ENCODE results near the gene PLOD3. TPM values are rescaled to one million over a fixed set of nuclear protein-coding genes. Genes with fewer than 3 reads are reported as not detected.

The PLOD3 gene
- total and polyA plus RNA-seq, 2 donors (not counting 3 experiments of a cell fraction or from before 2014, with no cell fraction given): 143 to 170 TPM

DNA sequence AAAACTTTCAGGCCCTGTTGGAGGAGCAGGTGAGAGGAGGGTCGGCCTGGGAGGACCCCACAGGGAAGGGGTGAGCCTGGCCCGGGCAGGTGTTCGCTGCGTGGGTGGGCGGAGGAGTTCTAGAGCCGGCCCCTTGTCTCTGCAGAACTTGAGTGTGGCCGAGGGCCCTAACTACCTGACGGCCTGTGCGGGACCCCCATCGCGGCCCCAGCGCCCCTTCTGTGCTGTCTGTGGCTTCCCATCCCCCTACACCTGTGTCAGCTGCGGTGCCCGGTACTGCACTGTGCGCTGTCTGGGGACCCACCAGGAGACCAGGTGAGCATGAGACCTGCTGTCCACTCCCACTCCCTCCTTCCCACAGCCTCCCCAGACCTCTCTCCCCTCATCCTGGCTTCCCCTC, 6.1 kb upstream of the PLOD3 start:
- H3K9me1 ChIP-seq (replicated peaks; ENCODE audit: control insufficient read depth, extremely low read depth, insufficient read depth, low read length): no peaks in the 10 kb centered on the region
- H3K9me3 ChIP-seq (replicated peaks; ENCODE audit: control insufficient read depth, insufficient read depth, low read length): no peaks in the 10 kb centered on the region
- FAIRE-seq: no peak
- peaks cover 2 to 8% of the 10 kb centered on the region in 2 experiments for H3K36me3 ChIP-seq (ENCODE audit: control insufficient read depth in 2 of 2, extremely low read depth in 1 of 2, insufficient read depth in 2 of 2, low read length in 2 of 2)
- no peak for TF ChIP-seq GATA2 (IDR thresholded peaks at IDR 0.05; ENCODE audit: insufficient read depth, insufficient read length, low read depth, low read length)
- no peak for TF ChIP-seq JUN (IDR thresholded peaks at IDR 0.05; ENCODE audit: borderline replicate concordance, insufficient read depth, insufficient read length, low read depth)
- TF ChIP-seq, protein P1, sequence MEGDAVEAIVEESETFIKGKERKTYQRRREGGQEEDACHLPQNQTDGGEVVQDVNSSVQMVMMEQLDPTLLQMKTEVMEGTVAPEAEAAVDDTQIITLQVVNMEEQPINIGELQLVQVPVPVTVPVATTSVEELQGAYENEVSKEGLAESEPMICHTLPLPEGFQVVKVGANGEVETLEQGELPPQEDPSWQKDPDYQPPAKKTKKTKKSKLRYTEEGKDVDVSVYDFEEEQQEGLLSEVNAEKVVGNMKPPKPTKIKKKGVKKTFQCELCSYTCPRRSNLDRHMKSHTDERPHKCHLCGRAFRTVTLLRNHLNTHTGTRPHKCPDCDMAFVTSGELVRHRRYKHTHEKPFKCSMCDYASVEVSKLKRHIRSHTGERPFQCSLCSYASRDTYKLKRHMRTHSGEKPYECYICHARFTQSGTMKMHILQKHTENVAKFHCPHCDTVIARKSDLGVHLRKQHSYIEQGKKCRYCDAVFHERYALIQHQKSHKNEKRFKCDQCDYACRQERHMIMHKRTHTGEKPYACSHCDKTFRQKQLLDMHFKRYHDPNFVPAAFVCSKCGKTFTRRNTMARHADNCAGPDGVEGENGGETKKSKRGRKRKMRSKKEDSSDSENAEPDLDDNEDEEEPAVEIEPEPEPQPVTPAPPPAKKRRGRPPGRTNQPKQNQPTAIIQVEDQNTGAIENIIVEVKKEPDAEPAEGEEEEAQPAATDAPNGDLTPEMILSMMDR (IDR thresholded peaks at IDR 0.05; ENCODE audit: extremely low read depth in 1 of 2, insufficient read depth in 1 of 2, low read depth in 1 of 2, low read length in 2 of 2): no peak
- TF ChIP-seq EZH2 (IDR thresholded peaks at IDR 0.05; ENCODE audit: borderline replicate concordance, low read depth, low read length, severe bottlenecking): no peak
- no peak for TF ChIP-seq POLR2A (IDR thresholded peaks at IDR 0.05; ENCODE audit: low read depth, low read length)
- TF ChIP-seq POLR2AphosphoS5 (IDR thresholded peaks at IDR 0.05; ENCODE audit: insufficient read depth, low read depth, low read length): no peak
- TF ChIP-seq, protein P2, sequence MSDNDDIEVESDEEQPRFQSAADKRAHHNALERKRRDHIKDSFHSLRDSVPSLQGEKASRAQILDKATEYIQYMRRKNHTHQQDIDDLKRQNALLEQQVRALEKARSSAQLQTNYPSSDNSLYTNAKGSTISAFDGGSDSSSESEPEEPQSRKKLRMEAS (IDR thresholded peaks at IDR 0.05; ENCODE audit: insufficient read depth, insufficient read length): no peak
- TF ChIP-seq FOS (IDR thresholded peaks at IDR 0.05; ENCODE audit: borderline replicate concordance, insufficient read depth, low read length): no peak
- no peak for TF ChIP-seq MYC (IDR thresholded peaks at IDR 0.05; ENCODE audit: low read depth, low read length)
- dilution Hi-C loops (cut with MboI; ENCODE audit: extremely low pct_ligation_motif_present, low sequenced_read_pairs) (no loop called here), intact Hi-C loops (cut with micrococcal nuclease) (no loop called here)
- ChIA-PET CTCF (no interaction called here), POLR2A (no interaction called here)
- H3K9ac ChIP-seq (replicated peaks; ENCODE audit: extremely low read depth, insufficient read depth, low read length): no peak overlapping the region
- H3K4me3 ChIP-seq (replicated peaks in 1 of 3; ENCODE audit: insufficient read depth in 1 of 3, low read depth in 1 of 3, low read length in 3 of 3): no peak overlapping the region
- H3K27me3 ChIP-seq (ENCODE audit: control insufficient read depth in 2 of 2, insufficient read depth in 2 of 2, low read length in 2 of 2): no peaks in the 10 kb centered on the region
- no peaks in the 10 kb centered on the region for H4K20me1 ChIP-seq (replicated peaks; ENCODE audit: control insufficient read depth, extremely low read depth, insufficient read depth, low read length)
- H3K4me2 ChIP-seq (ENCODE audit: insufficient read depth, low read length): no peak overlapping the region
- BruUV-seq (replicated peaks): no TSS peak
- no peak overlapping the region for H2AFZ ChIP-seq (ENCODE audit: low read depth, low read length)
- H3K4me1 ChIP-seq (ENCODE audit: control insufficient read depth, extremely low read depth, insufficient read depth, low read length): peaks cover 5% of the 10 kb centered on the region
- H3K79me2 ChIP-seq (ENCODE audit: control insufficient read depth, insufficient read depth, low read length): peaks cover 27% of the 10 kb centered on the region
- no peak for DNase-seq (ENCODE audit: low read depth, low spot score)
- no peak overlapping the region for H3K27ac ChIP-seq (ENCODE audit: insufficient read depth, low read depth, low read length)
